NCI-H82 treated with DMSO at 0.1 percent for 48 hours (cell line): ENCODE measurements around the gene CEP128.

Source experiments
- DNase-seq: peaks from one replicate; lab custom pipeline; 2025; ENCODE audit not compliant: unreplicated experiment; lab: John Stamatoyannopoulos, UW

CEP128 gene

GRCh38 chr14:80621701-80622100 lies 319.8 kb downstream of the CEP128 start:
- no peak for DNase-seq

- DNase-seq, result no peak
Observed at GRCh38 chr14:80620434-80620833, 321.1 kb downstream of the CEP128 start.

- no peak for DNase-seq
Observed at GRCh38 chr14:80618751-80619329, 322.7 kb downstream of the CEP128 start.

- DNase-seq, result no peak
Observed at GRCh38 chr14:80615831-80616230, 325.7 kb downstream of the CEP128 start.

- DNase-seq, result no peak
Observed at GRCh38 chr14:80609055-80609454, 332.5 kb downstream of the CEP128 start.

GRCh38 chr14:80608563-80608962 lies 333.0 kb downstream of the CEP128 start:
- DNase-seq, result no peak

GRCh38 chr14:80607430-80608190 lies 333.9 kb downstream of the CEP128 start:
- DNase-seq, result no peak

GRCh38 chr14:80606347-80606772 lies 335.2 kb downstream of the CEP128 start:
- no peak for DNase-seq

GRCh38 chr14:80605536-80605935 lies 336.0 kb downstream of the CEP128 start:
- no peak for DNase-seq

- DNase-seq, result no peak
Observed at GRCh38 chr14:80602946-80603345, 338.6 kb downstream of the CEP128 start.

- no peak for DNase-seq
Observed at GRCh38 chr14:80587096-80587724, 354.3 kb downstream of the CEP128 start.

- no peak for DNase-seq
Observed at GRCh38 chr14:80586131-80586530, 355.4 kb downstream of the CEP128 start.

- DNase-seq, result no peak
Observed at GRCh38 chr14:80585506-80585835, 356.1 kb downstream of the CEP128 start.

- DNase-seq, result no peak
Observed at GRCh38 chr14:80584744-80585505, 356.6 kb downstream of the CEP128 start.

- no peak for DNase-seq
Observed at GRCh38 chr14:80577599-80577998, 363.9 kb downstream of the CEP128 start.

- DNase-seq, result no peak
Observed at GRCh38 chr14:80576401-80576800, 365.1 kb downstream of the CEP128 start.

GRCh38 chr14:80575763-80576162 lies 365.8 kb downstream of the CEP128 start:
- no peak for DNase-seq

GRCh38 chr14:80572666-80573065 lies 368.9 kb downstream of the CEP128 start:
- DNase-seq, result no peak

- DNase-seq, result no peak
Observed at GRCh38 chr14:80570930-80571298, 370.6 kb downstream of the CEP128 start.

GRCh38 chr14:80567905-80568536 lies 373.5 kb downstream of the CEP128 start:
- no peak for DNase-seq

GRCh38 chr14:80565001-80565400 lies 376.5 kb downstream of the CEP128 start:
- no peak for DNase-seq
